DND-41 (cell line): Measurements from ENCODE around the gene TRPM3.

Experiments
- ATAC-seq: fragments of 200-7000 bp; cut with Tn5 transposase; 3 replicates; pipeline ENCODE4 v1.9.1; 2021; ENCODE audit warnings: low read depth; ENCODE audit not compliant: insufficient read depth
- DNase-seq: peaks from one replicate; pipeline ENCODE4 v3.0.0-alpha.2; 2020
- H2AFZ ChIP-seq: 2 replicates; pipeline ENCODE4 v1.6.0; 2012; ENCODE audit warnings: low read depth, low read length
- H3K27ac ChIP-seq: 2 replicates; pipeline ENCODE4 v1.5.1; 2012; ENCODE audit warnings: low read length, inconsistent platforms
- H3K27me3 ChIP-seq: fragments of 200-600 bp; sonication (generic); 2 replicates; pipeline ENCODE4 v1.6.0; 2012; ENCODE audit warnings: low read length, mild to moderate bottlenecking, inconsistent platforms; ENCODE audit not compliant: insufficient read depth, poor library complexity
- H3K36me3 ChIP-seq: 2 replicates; pipeline ENCODE4 v1.5.1; 2012; ENCODE audit warnings: low read length, inconsistent platforms; ENCODE audit not compliant: insufficient read depth
- H3K4me1 ChIP-seq: 2 replicates; pipeline ENCODE4 v1.5.1; 2012; ENCODE audit warnings: mild to moderate bottlenecking, low read length; ENCODE audit not compliant: insufficient read depth
- H3K4me2 ChIP-seq: 2 replicates; pipeline ENCODE4 v1.6.0; 2012; ENCODE audit warnings: mild to moderate bottlenecking, moderate library complexity, low read length, inconsistent platforms; ENCODE audit not compliant: insufficient read depth
- H3K4me3 ChIP-seq, 2 experiments: fragments of 200-600 bp in 1 of 2; shearing (Covaris generic) in 1 of 2; 2 replicates each; pipeline ENCODE4 v1.5.1; 2012 to 2016; ENCODE audit warnings: inconsistent platforms in 2 of 2, low read length in 2 of 2, mild to moderate bottlenecking in 2 of 2, low read depth in 1 of 2, moderate library complexity in 1 of 2
- H3K79me2 ChIP-seq: 2 replicates; pipeline ENCODE4 v1.6.0; 2012; ENCODE audit warnings: low read length, inconsistent platforms; ENCODE audit not compliant: insufficient read depth
- H3K9ac ChIP-seq: 2 replicates; pipeline ENCODE4 v1.6.0; 2012; ENCODE audit warnings: low read depth, mild to moderate bottlenecking, inconsistent platforms, low read length, moderate library complexity
- H3K9me3 ChIP-seq: 2 replicates; pipeline ENCODE4 v1.5.1; 2012; ENCODE audit warnings: low read length, moderate library complexity, mild to moderate bottlenecking, inconsistent platforms; ENCODE audit not compliant: insufficient read depth, severe bottlenecking
- H4K20me1 ChIP-seq: 2 replicates; pipeline ENCODE4 v1.6.0; 2012; ENCODE audit warnings: low read length; ENCODE audit not compliant: insufficient read depth
- EZH2 ChIP-seq: IDR thresholded peaks from 3 replicates; pipeline ENCODE4 v1.6.1; 2012; ENCODE audit warnings: borderline replicate concordance, low read depth, mild to moderate bottlenecking, moderate library complexity, low read length, inconsistent platforms; ENCODE audit not compliant: severe bottlenecking
- TF ChIP-seq, protein P1 (sequence below): IDR thresholded peaks from 2 replicates; pipeline ENCODE4 v1.5.1; 2012; ENCODE audit warnings: borderline replicate concordance, low read length, moderate library complexity, mild to moderate bottlenecking; ENCODE audit not compliant: poor library complexity, severe bottlenecking; ENCODE audit errors: extremely low read depth

The TRPM3 gene

DNA sequence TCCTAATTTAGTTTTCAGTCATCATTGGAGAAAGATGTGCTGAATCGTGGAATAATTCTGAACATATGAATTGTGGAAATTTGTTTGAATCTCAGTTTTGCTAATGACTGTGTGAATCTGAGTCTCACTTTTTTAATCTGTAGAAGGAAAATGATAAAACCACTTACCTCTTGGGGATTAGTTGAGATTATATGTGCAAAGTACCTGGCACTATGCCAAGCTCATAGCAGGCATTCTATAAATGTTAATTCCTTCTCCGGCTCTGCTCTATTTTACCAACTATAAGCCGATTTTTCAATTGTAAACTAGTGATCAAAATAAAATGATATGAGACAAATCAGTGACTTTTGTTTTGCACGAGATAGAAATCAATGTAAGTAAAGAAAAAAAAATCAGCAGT is 290.8 kb downstream of the TRPM3 start:
- Histone ChIP-seq H3K79me2 (no peaks in the 10 kb centered on the region), H3K27ac (no peak overlapping the region), H3K9me3 (no peaks in the 10 kb centered on the region), H2AFZ (no peak overlapping the region), H3K4me2 (no peak overlapping the region), H3K27me3 (no peaks in the 10 kb centered on the region), H3K36me3 (no peaks in the 10 kb centered on the region), H4K20me1 (no peaks in the 10 kb centered on the region), H3K4me3 (no peak overlapping the region), H3K4me1 (no peaks in the 10 kb centered on the region), H3K9ac (no peak overlapping the region)
- ATAC-seq (no peak), DNase-seq (no peak)
- TF ChIP-seq EZH2, result no peak
- TF ChIP-seq, protein P1, sequence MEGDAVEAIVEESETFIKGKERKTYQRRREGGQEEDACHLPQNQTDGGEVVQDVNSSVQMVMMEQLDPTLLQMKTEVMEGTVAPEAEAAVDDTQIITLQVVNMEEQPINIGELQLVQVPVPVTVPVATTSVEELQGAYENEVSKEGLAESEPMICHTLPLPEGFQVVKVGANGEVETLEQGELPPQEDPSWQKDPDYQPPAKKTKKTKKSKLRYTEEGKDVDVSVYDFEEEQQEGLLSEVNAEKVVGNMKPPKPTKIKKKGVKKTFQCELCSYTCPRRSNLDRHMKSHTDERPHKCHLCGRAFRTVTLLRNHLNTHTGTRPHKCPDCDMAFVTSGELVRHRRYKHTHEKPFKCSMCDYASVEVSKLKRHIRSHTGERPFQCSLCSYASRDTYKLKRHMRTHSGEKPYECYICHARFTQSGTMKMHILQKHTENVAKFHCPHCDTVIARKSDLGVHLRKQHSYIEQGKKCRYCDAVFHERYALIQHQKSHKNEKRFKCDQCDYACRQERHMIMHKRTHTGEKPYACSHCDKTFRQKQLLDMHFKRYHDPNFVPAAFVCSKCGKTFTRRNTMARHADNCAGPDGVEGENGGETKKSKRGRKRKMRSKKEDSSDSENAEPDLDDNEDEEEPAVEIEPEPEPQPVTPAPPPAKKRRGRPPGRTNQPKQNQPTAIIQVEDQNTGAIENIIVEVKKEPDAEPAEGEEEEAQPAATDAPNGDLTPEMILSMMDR, result no peak

DNA sequence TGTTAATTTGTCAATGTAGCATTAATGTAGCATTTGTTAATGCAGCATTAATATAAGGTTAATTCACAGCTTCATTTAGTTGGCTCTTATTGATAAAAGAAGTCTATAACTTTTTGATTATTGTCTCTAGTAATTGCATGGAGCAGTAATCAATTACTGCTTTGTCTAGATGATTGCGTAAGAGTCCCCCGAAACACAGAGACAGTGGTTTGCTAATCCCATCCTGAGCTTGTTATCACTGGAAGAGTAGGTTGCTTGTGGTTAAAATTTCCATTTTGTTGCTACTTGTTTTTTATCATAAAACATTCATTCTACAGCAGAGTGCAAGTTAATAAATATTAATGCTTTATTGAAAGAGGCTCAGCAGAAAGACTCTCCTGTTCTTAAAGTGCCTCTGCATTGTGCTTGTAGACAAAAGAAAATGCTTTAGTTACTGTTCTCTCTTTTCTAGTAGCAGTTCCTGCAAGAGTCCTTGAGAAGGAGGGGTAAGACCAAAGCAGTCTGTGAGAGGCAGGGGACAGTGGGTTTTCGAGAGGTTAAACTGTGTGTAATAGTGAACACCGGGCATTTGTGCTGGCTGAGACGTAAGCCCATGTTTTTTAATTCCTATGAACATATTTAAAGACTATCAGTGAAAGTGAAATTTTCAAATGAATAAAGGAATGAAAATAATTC is 291.7 kb downstream of the TRPM3 start:
- TF ChIP-seq EZH2, result no peak
- DNase-seq, result no peak

DNA sequence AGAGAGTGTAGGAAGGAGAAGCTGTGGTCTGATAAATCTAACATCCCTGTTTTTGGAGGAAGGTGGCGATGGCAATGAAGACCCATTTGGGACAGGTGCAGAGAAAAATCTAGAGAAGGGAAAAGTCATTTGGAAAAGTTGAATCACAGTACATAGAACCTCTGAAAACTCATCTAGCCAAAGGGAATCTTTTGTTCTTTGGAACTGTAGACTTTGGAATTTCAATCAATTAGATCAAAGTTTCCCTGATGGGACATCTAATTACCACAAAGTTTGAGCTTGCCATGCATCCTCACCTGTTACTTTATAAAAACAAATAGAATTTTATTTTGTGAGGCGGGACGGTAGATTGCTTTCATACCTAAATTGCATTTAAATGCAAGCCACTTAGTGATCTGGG is 294.9 kb downstream of the TRPM3 start:
- no peak overlapping the region for H3K27ac ChIP-seq
- H3K27me3 ChIP-seq, result no peaks in the 10 kb centered on the region
- no peaks in the 10 kb centered on the region for H3K79me2 ChIP-seq
- DNase-seq (no peak), ATAC-seq (no peak)
- H3K36me3 ChIP-seq, result no peaks in the 10 kb centered on the region
- no peaks in the 10 kb centered on the region for H4K20me1 ChIP-seq
- TF ChIP-seq, protein P1, result no peak
- no peak for TF ChIP-seq EZH2
- no peak overlapping the region for H2AFZ ChIP-seq
- no peaks in the 10 kb centered on the region for H3K9me3 ChIP-seq
- no peak overlapping the region for H3K9ac ChIP-seq
- no peak overlapping the region for H3K4me3 ChIP-seq
- no peaks in the 10 kb centered on the region for H3K4me1 ChIP-seq
- no peak overlapping the region for H3K4me2 ChIP-seq

More for the DNA sequence above, 291.7 kb downstream of the TRPM3 start:
- no peak for ATAC-seq
- Histone ChIP-seq H2AFZ (no peak overlapping the region), H3K4me2 (no peak overlapping the region), H3K27ac (no peak overlapping the region), H3K9me3 (no peaks in the 10 kb centered on the region), H3K27me3 (no peaks in the 10 kb centered on the region), H4K20me1 (no peaks in the 10 kb centered on the region), H3K4me3 (no peak overlapping the region), H3K9ac (no peak overlapping the region), H3K36me3 (no peaks in the 10 kb centered on the region), H3K4me1 (no peaks in the 10 kb centered on the region), H3K79me2 (no peaks in the 10 kb centered on the region)

DNA sequence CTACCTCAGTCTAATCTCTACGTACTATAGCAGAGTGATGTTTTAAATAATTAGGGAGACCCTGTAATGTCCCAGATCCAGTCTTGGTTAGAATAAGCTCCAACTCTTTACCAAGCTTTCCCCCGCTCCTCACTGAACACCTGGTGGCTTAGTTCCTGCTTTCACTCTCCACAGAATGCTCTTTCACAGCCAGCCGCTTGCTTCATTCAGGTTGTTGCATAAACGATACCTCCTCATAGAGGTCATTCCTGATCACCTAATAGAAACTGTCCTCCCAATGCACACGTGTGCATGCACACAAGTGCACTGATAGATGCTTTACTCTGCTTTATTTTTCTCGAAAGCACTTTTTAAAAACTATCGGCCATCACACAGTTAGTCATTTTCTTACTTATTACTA is 298.1 kb downstream of the TRPM3 start:
- Histone ChIP-seq H4K20me1 (no peaks in the 10 kb centered on the region), H3K4me2 (no peak overlapping the region), H3K79me2 (no peaks in the 10 kb centered on the region), H3K36me3 (no peaks in the 10 kb centered on the region), H3K4me3 (no peak overlapping the region), H3K27me3 (no peaks in the 10 kb centered on the region), H3K4me1 (no peaks in the 10 kb centered on the region), H3K9me3 (no peaks in the 10 kb centered on the region), H3K9ac (no peak overlapping the region), H2AFZ (no peak overlapping the region), H3K27ac (no peak overlapping the region)
- ATAC-seq (no peak), DNase-seq (no peak)
- TF ChIP-seq, protein P1, result no peak
- TF ChIP-seq EZH2, result no peak
